Ramos (cell line): ENCODE measurements around the gene C16orf95.
"Not testable (repeated sequence)": the region's sequence is repeated elsewhere in the genome, so short reads cannot be mapped to it uniquely, and the experiment has no call there.

Experiments
- in situ Hi-C: fragments of 300-500 bp; cut with MboI; formaldehyde crosslinking; loops from one replicate; pipeline ENCODE4 v1.14.3; 2022; ENCODE audit warnings: low sequenced_read_pairs; ENCODE audit not compliant: unreplicated experiment

C16orf95 gene

GRCh38 chr16:87316923-87317749 lies at the start of gene C16orf95:
C16orf95 (minus strand) TSS chr16:87317392; CDS start chr16:87317242, 150 bp downstream.
- in situ Hi-C loops, result no loop called here

DNA sequence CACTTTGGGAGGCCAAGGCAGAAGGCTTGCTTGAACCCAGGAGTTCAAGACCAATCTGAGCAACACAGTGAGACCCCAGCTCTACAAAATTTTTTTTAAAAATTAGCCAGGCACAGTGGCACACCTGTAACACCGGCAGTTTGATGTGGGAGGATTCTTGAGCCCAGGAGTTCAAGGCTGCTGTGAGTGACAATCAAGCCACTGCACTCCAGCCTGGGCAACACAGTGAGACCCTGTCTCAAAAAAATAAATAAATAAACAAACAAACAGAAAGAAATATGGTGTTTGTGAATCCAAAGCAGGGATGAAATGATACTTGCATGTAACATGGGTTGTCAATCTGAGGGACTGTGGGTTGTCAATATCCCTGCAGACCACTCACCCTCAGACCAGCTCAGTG lies 49.7 kb upstream of the C16orf95 start:
- in situ Hi-C loops, result no loop called here

DNA sequence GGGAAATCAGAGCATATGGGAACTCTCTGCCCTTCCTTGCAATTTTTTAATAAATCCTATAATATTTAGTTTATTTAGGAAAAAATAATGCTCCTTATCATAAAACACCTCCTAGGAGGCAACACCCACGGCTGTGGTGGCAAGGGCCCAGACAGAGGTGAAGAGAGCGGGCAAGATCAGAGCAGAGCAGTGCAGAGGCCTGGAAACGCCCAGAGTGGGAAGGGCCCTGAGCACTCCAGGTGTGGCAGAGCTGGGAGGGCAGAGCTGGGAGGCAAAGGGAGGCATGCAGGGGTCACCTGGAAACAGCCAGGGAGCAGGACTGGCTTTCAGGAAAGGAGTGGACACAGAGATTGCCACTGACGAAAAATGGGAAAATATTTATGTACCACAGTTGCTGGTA lies 49.1 kb upstream of the C16orf95 start:
- in situ Hi-C loops, result no loop called here

- in situ Hi-C loops, result no loop called here
Measured at GRCh38 chr16:87365021-87365713, 48.0 kb upstream of the C16orf95 start.

DNA sequence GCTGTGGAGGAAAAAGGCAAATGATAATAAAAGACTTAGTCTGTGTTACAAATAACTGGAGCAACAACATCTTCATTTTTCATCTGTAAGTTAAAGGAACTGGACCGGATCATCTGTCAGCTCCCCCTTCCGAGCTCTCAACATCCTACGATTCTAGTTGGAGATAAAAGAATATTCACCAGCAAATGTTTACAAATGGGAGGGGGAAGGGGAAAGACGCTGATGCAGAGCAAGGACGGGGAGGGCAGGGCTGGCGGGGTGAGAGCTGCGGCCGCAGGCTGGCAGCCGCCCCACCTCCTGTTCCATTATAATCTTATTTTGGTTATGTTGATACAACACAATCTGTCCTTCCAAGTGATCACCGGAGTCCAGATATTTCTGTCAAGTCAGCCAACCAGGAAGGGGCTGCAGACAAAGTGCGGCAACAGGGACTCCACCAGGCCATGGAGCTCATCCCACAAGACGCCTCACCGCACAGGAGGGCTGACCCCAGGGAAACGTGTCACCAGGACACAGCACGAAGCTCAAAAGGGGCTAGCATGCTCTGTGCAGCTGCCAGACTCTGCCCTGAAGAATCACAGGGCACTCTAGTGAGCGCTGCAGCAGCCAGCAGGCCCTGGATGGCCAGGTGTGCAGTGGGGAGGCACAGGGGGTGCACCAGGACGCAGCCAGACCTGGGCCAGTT lies 46.7 kb upstream of the C16orf95 start:
- in situ Hi-C loops, result no loop called here

DNA sequence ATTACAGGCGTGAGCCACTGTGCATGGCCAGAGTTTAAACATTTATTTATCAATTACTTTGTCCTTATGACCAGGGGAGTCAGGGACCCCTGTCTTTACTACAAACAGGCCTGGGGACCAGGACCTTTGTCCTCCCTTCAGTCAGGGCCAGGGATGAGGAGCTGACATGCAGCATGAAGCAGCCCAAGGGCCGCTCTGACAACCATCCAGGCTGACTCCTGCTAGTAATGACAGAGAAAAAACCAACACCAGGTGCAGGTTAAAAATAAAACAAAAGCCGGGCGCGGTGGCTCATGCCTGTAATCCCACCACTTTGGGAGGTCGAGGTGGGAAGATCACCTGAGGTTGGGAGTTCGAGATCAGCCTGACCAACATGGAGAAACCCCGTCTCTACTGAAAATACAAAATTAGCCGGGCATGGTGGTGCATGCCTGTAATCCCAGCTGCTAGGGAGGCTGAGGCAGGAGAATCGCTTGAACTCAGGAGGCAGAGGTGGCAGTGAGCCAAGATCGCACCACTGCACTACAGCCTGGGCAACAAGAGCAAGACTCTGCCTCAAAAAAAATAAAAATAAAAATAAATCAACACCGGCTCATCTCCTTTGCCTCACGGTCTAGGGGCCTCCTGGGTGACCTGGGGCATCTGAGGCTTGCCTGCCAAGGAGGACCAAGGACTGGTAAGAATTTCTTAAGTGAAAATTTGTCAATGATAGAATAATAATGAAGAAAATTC lies 45.8 kb upstream of the C16orf95 start:
- in situ Hi-C loops, result not testable (repeated sequence)

- in situ Hi-C loops, result no loop called here
Measured at GRCh38 chr16:87361916-87362619, 44.9 kb upstream of the C16orf95 start.

GRCh38 chr16:87360862-87361610 lies 43.8 kb upstream of the C16orf95 start:
- in situ Hi-C loops, result no loop called here

GRCh38 chr16:87359121-87359520 lies 41.9 kb upstream of the C16orf95 start:
- in situ Hi-C loops, result no loop called here

DNA sequence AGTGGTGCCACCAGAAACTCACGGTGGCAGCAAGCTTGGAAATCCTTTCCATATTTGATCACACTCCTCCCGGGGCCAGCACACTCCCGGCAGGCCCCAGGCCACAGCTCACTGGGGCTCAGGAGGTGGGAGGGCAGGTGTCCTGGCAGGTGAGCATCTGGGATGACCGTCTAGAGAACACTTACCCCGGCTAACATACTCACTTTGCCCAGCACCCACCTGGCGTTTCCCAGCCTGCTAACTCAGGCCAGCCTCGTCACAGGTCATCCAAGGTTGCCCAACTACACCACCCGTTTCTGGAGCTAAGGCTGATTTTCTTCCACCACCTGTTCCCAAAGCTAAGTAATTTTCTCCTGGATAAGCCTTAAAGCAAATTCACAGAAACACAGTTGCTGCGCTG lies 41.5 kb upstream of the C16orf95 start:
- in situ Hi-C loops, result no loop called here

DNA sequence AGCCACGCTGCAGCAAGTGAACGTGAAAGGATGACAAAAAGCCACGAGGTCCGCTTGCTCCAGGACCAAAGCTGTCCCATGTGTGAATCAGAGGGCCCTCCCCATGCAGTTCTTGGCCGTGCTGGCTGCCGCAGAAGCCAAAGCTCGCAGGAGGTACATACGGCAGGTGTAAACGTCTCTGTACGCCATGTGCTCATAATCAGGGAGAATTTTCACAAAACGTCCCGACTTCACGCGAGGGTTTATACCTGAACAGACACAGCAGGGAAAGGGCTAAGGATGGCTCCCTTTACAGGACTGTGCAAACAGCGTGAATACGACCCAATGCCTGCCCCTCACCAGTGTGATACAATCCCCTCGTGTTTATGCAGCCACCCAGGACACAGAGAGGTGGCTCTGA lies 41.1 kb upstream of the C16orf95 start:
- in situ Hi-C loops, result no loop called here

DNA sequence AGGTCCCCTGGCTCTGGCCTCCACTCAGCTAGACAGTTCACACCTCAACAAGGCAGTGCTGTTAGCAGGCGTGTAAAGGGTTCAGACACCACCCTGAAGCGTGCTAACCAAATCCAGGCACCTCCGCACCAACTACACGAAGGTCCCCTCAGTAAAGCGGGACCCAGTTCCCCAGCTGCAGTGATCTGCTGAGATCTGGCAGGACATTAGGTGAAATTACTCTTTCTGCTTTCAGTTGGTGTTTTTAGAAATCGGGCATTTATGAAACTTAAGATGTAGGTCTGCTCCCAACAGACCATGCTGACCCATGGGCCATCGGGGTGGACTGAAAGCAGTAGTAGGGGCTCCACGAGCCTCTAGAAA lies 39.3 kb upstream of the C16orf95 start:
- in situ Hi-C loops, result no loop called here

- in situ Hi-C loops, result no loop called here
Measured at GRCh38 chr16:87353613-87354012, 36.4 kb upstream of the C16orf95 start.

DNA sequence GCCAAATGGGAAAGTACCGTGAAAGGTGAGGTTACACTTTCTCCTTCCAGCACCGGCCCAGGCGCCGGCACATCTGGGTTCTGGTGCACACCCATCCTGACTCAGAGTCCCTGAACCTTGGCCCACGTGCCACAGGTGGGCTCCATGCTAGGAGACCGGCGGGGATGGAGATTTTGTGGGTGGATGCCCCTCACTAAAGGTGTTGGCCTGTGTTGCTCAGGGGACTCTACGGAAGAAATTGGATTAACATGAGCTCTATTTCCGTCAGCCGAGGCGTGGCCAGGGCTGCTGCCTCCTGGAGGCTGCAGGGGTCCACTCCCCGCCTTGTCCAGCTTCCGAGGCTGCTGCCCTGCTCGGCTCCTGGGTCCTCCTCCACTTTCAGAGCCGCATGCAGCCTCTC lies 35.6 kb upstream of the C16orf95 start:
- in situ Hi-C loops, result no loop called here

DNA sequence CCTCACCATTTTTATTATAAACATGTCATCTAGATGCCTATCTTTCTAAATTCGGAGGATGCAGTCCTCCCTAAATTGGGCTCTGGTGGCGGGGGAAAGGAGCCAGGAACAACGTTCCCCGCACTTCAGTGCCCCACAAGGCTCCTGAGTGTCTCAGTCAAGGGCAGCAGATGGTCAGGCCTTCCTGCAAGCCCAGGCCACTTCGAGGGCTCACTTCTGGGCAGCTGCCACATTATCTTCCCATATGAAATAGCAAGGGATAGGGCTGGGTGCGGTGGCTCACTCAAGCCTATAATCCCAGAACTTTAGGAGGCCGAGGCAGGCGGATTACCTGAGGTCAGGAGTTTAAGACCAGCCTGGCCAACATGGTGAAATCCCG lies 34.1 kb upstream of the C16orf95 start:
- in situ Hi-C loops, result no loop called here

- in situ Hi-C loops, result no loop called here
Measured at GRCh38 chr16:87350681-87351319, 33.6 kb upstream of the C16orf95 start.

- in situ Hi-C loops, result no loop called here
Measured at GRCh38 chr16:87350031-87350430, 32.8 kb upstream of the C16orf95 start.

DNA sequence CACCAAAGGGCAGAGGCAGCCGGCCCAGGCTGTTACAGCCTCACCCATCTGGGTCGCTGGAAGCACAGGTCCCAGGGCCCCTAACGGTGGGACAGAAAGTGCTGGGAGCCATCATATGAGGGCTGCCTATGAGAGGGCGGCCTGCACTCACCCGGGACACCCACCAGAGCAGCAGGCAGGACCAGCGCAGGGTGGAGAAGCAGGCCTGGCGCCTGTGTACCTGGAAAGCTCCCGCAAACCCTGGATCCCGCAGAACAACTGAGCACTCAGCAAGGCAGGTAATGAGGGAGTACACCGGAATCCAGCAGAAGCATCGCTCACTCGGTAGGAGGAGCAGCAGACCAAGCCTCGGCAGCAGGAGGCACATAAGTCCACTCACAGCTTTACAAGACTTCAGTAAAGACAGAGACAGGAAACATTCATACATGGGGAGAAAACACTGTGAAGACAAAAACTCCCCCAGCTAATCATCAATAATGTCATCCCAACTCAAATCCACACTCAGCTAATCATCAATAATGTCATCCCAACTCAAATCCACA lies 31.5 kb upstream of the C16orf95 start:
- in situ Hi-C loops, result no loop called here
